GM18511 (cell line): Measurements from ENCODE around the gene XPNPEP1.

Experiments used
- ATAC-seq: cut with Tn5 transposase; IDR thresholded peaks from one replicate; pipeline ENCODE4 v1.9.1; 2021; ENCODE audit warnings: mild to moderate bottlenecking, moderate library complexity; ENCODE audit not compliant: unreplicated experiment

XPNPEP1 gene

GRCh38 chr10:109820620-109821405 is 102.5 kb downstream of the XPNPEP1 start:
- no peak for ATAC-seq

- no peak for ATAC-seq
These were observed 103.5 kb downstream of the XPNPEP1 start for GRCh38 chr10:109819807-109820206.
